ENCODE results near the gene SART3.
"Not testable (repeated sequence)": the region's sequence is repeated elsewhere in the genome, so short reads cannot be mapped to it uniquely, and the experiment has no call there.

Gene SART3

GRCh38 chr12:108518716-108519496, 42.1 kb downstream of the SART3 start:
- no peak for DNase-seq

GRCh38 chr12:108518101-108518715, 42.8 kb downstream of the SART3 start:
- no peak for DNase-seq

GRCh38 chr12:108517288-108518100, 43.5 kb downstream of the SART3 start:
- no peak for DNase-seq

GRCh38 chr12:108516511-108517275, 44.3 kb downstream of the SART3 start:
- DNase-seq: no peak

GRCh38 chr12:108515916-108516315, 45.1 kb downstream of the SART3 start:
- no peak for DNase-seq

- peak; percentile 97 for DNase-seq
These were observed 45.8 kb downstream of the SART3 start, which contains the start of gene FICD for GRCh38 chr12:108514973-108515814. Gene FICD, plus strand, starts transcription at chr12:108515277. Its CDS starts 1,696 bp downstream, at chr12:108516973.

- DNase-seq: no peak
These were observed 46.5 kb downstream of the SART3 start for GRCh38 chr12:108514468-108514972.

- DNase-seq: peak; percentile 61
These were observed 49.1 kb downstream of the SART3 start for GRCh38 chr12:108511633-108512540.

- DNase-seq: no peak
These were observed 50.1 kb downstream of the SART3 start for GRCh38 chr12:108510836-108511235.

GRCh38 chr12:108509806-108510205, 51.2 kb downstream of the SART3 start:
- no peak for DNase-seq

- no peak for DNase-seq
These were observed 52.9 kb downstream of the SART3 start for GRCh38 chr12:108507971-108508642.

- no peak for DNase-seq
These were observed 55.8 kb downstream of the SART3 start for GRCh38 chr12:108505129-108505528.

GRCh38 chr12:108502922-108503321, 58.1 kb downstream of the SART3 start:
- no peak for DNase-seq

- no peak for DNase-seq
These were observed 62.8 kb downstream of the SART3 start for GRCh38 chr12:108498136-108498535.

GRCh38 chr12:108495823-108496579, 65.0 kb downstream of the SART3 start:
- no peak for DNase-seq

- no peak for DNase-seq
These were observed 65.9 kb downstream of the SART3 start for GRCh38 chr12:108495054-108495453.

- no peak for DNase-seq
These were observed 69.7 kb downstream of the SART3 start for GRCh38 chr12:108491256-108491655.

GRCh38 chr12:108487029-108487428, 73.9 kb downstream of the SART3 start:
- DNase-seq: not testable (repeated sequence)

- not testable (repeated sequence) for DNase-seq
These were observed 75.6 kb downstream of the SART3 start for GRCh38 chr12:108485371-108485770.
